ENCODE measurements around the gene C14orf132.
"Not testable (repeated sequence)": the region's sequence is repeated elsewhere in the genome, so short reads cannot be mapped to it uniquely, and the experiment has no call there.

C14orf132 gene

GRCh38 chr14:96038920-96039632, at the start of gene C14orf132:
Gene C14orf132 (plus strand): TSS chr14:96039362. CDS start chr14:96039501, 139 bp downstream.
- peak in 48 of 56 donors; percentile 17 to 83 (median 56) for DNase-seq

- DNase-seq, result peak in 18 of 56 donors; percentile 1 to 69 (median 15)
Measured at GRCh38 chr14:95993768-95994592, 45.2 kb upstream of the C14orf132 start.

- no peak for DNase-seq
Measured at GRCh38 chr14:95994593-95994928, 44.6 kb upstream of the C14orf132 start.

DNA sequence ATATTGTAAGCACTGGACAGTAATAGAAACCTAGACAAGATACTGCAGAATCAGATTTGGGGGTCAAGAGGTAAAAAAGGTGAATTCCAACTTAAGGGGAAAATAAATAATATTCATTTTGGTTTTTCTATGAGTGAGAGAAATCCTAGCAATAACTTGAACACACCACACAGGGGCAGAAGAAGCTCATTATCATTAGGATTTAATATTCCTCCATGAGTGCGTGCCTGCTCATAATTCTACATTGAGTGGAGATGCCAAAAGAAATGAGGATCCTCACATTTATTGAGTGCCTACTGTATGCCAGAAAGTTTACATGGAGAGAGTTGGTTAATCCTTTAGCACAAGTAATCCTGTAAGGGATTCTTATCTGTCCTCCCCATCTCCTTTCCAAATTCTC, 40.5 kb upstream of the C14orf132 start:
- DNase-seq, result no peak

DNA sequence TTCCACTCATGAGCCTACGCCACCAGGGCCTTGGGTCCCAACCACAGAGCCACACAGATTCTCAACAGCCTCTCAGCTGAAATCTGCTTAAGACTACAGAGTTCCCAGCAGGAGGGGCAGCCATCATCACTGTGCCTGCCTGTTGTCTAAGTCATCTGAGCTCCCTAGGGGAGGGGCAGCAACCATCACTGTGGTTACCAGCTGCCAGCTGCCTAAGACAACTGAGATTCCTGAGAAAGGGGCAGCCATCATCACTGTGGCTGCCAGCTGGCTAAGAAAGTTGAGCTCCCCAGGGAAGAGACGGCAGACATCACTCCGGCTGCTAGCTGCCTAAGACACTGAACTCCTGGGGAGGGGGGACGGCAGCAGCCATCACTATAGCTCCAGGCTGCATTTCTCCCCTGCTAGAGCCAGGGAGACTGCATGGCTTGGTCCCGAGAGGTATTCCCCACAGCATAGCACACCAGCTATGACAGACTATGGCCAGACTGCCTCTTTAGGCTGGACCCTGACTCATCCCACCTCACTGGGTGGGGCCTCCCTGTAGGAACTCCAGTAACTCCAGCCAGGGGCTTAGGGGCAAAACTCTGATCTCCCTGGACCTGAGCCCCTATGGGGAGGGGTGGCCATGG, 37.2 kb upstream of the C14orf132 start:
- DNase-seq, result no peak

DNA sequence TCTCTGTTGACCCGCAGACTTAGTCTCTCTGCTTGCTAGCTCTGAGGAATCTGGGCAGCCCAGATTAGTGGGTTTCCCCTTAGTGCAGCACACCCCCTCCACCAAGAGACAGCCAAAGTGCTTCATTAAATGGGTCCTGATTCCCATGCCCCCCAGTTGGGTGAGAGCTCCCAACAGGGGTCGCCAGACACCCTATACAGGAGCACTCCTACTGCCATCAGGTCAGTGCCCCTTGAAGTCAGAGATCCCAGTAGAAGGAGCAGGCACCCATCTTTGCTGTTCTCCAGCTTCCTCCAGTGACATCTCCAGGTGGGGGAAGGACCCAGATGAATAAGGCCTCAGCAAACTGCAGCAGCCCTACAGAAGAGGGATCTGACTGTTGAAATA, 36.7 kb upstream of the C14orf132 start:
- no peak for DNase-seq

DNA sequence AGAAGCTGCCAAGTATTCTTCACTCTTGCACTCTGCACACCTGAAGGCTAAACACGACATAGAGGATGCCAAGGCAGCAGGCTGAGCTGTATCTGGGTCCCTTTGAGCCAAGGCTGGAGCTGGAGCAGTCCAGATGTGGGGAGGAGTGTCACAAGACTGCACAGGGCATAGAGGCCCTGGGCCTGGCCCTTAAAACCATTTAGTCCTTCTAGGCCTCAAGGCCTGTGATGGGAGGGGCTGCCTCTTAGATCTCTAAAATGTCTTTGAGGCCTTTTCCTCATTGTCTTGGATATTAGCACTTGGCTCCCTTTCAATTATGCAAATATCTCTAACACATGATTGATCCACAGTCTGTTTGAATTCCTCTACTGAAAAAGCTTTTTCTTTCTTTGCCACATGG, 28.0 kb upstream of the C14orf132 start:
- DNase-seq, result no peak

GRCh38 chr14:96011607-96012006, 27.6 kb upstream of the C14orf132 start:
- DNase-seq, result no peak

DNA sequence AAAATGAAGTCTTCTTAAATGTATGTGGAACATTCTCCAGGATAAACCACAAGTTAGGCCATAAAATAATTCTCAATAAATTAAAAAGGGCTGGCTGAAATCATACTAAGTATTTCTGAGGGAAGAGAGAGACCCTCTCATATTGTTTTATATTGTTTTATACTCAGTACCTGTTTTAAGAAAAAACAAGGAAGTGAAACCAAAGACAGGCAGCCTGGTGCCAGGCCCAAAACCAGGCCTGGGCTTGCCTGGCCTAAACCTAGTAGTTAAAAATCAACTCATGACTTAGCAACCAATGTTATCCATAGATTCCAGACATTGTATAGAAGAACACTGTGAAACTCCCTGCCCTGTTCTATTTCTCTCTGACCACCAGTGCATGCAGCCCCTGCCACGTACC, 26.4 kb upstream of the C14orf132 start:
- not testable (repeated sequence) for DNase-seq

DNA sequence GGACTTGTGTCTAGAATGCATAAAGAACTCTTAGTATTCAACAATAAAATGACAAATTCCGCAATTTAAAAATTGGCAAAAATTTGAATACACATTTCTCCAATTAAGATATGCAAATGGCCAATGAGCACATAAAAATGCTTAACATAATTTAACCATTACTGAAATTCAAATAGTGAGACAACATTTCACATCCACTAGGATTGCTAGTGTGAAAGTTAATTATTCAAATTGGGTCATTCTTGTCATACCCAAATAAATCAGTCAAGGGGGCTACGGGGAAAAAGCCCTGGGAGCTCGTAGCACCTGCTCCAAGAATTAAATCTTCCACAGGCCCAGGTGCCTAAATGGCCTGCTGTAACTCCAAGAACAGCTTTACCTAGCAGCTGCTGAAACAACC, 25.0 kb upstream of the C14orf132 start:
- no peak for DNase-seq

GRCh38 chr14:96016501-96017160, 22.5 kb upstream of the C14orf132 start:
- no peak for DNase-seq

- no peak for DNase-seq
Measured at GRCh38 chr14:96017882-96018281, 21.3 kb upstream of the C14orf132 start.

- DNase-seq, result peak in 15 of 56 donors; percentile 14 to 65 (median 35)
Measured at GRCh38 chr14:96027431-96028355, 11.5 kb upstream of the C14orf132 start.

DNA sequence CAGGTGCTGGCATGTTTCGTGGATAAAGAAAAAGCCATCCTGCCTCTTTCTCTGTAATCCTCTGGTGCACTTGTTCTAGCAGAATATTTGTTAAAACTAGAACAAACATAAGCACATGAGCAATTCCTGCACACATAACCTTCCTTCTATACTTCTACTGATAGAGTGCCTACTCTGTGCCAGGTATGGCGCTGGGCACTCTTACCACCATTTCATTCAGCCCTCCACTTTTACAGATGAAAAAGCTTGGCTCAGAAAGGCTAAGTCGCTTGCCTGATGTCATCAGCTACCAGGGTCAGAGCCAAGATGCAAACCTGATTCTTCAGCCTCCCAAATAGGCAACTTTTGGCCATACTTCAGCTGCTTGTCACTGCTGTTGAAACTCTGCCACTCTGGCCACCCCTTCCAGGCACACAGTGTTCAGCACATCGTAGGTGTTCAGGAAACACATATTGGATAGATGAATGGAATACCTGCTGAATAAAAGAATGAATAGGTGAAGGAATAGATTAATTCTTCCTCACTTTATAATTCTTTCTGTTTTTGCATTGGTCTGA, 10.0 kb upstream of the C14orf132 start:
- no peak for DNase-seq

DNA sequence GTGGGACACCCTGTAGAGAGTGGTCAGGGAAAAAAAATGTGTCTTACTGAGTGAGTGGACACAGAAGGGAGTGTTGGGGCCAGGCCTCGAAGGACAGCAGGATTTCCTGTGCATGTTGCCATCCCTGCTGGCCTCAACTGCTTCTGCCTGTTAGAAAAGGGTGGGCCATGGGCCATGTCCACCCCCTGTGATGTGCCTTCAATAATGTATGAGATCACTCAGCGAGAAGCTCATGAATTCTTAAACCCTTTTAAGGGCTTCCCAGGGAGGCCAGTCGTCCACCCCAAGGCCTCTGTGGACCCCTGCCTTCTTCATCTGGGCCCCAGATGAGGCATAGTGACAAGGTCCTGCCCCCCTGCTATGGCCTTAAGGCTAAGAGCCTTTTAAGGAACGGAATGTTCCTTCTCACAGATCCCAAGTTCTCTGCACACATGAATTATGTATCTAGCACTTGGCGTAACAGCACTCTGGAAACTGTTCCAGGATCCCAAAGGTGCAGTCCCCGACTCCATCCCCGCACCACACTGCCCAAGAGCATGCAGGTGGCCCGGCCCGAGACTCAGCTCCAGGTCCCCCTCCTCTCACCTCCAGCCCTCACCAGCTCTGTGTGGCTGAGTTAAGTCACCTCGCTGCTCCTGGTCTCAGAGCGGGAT, 8.9 kb upstream of the C14orf132 start:
- no peak for DNase-seq

DNA sequence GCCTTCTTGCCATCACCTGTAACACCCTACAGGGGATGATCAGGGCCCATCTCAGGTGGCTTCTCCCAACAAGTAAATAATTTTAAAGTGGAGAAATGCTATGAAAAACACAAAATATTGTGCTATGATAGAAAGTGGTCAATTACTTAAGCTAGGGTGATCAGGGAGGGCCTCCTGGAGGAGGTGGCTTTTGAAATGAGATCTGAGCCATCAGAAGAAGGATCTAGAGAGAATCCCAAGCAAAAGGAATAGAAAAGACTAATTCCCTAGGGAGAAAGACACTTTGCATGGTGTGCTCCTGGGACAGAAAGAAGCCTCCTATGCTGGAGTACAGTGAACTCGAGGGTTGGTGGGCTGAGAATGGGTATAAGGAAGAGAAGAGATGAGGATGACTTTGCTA, 7.5 kb upstream of the C14orf132 start:
- DNase-seq, result no peak

DNA sequence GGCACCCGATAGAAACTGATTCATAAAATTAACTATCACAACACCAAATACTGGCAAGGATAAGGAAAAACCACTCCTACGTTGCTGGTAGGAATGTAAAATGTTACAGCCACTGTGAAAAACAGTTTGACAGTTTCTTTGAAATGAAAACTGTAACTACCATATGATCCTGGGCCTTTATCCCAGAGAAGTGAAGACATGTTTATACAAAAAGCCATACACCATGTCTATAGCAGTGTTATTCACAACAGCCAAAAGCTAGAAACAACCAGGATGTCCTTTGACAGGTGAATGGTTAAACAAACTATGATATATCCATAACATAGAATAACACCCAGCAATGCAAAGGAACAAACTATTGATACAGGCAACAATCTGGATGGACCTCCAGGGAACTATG, 3.7 kb upstream of the C14orf132 start:
- DNase-seq, result no peak

DNA sequence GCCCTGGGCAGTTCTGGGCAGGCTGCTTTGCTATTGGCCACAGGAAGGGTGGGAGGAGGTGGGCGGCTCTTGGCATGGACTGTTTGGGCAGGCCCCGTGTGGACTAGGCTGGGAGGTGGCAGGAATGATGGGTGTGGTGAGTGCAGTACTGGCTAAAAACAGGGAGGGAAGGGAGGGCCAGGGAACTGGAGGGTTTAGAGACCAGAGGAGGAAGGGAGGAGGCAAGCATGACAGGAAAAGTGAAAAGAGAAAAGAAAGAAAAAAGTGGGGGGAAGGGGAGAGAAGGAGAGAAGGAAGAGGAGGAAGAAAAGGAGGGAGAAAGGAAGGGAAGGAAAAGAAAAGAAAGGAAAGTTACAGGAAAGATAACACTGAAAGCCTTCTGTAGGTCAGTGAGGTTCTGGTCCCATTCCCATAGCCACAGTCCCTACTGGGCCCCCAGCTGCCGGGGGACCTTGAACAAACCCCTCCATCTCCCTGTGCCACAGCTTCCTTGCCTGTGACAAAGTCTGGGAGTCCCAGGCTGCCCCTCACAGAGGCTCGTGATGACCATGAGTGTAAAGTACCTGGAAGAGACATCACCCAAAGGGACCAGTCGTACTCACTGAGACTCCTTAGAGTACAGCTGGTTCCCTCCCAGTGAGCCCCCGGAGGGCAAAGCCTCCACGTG, 1.1 kb upstream of the C14orf132 start:
- no peak for DNase-seq

- no peak for DNase-seq
Measured at GRCh38 chr14:96038558-96038919, 623 bp upstream of the C14orf132 start.

All from amygdala (tissue), 56 donors.